K562 (cell line): ENCODE results near the gene IP6K1. TPM values are rescaled to one million over a fixed set of nuclear protein-coding genes. Genes with fewer than 3 reads are reported as not detected.

Experiments
- CHD2 ChIP-seq: IDR thresholded peaks from 2 replicates; pipeline ENCODE4 v1.6.1; 2011; ENCODE audit warnings: low read depth, low read length
- CREM ChIP-seq: IDR thresholded peaks from 2 replicates; pipeline ENCODE4 v1.6.1; 2014; ENCODE audit warnings: antibody characterized with exemption, low read depth
- DLX4 ChIP-seq: fragments of 250-450 bp; sonication (Bioruptor Pico); IDR thresholded peaks from 2 replicates; pipeline ENCODE4 v1.6.1; 2021; ENCODE audit warnings: mild to moderate bottlenecking
- ESRRA ChIP-seq: fragments of 450-650 bp; IDR thresholded peaks from 2 replicates; pipeline ENCODE4 v1.6.1; 2014; ENCODE audit warnings: low read depth, mild to moderate bottlenecking, moderate library complexity, borderline replicate concordance
- FOXM1 ChIP-seq, 2 experiments: fragments of 450-650 bp in 1 of 2; sonication (generic) in 1 of 2; formaldehyde crosslinking in 1 of 2; IDR thresholded peaks; 2 replicates each; pipeline versions ENCODE4 v1.6.1 to v1.9.0; 2017 to 2022; ENCODE audit warnings: low read depth in 2 of 2, mild to moderate bottlenecking in 2 of 2, missing genetic modification reagents in 1 of 2, moderate library complexity in 1 of 2
- FOXP4 ChIP-seq: sonication (generic); formaldehyde crosslinking; IDR thresholded peaks from 2 replicates; pipeline ENCODE4 v1.8.0; 2022; ENCODE audit warnings: mild to moderate bottlenecking, missing genetic modification reagents, borderline replicate concordance
- GMEB1 ChIP-seq: fragments of 250-450 bp; sonication (Bioruptor Pico); IDR thresholded peaks from 2 replicates; pipeline ENCODE4 v1.4.0; 2020; ENCODE audit warnings: mild to moderate bottlenecking
- KLF16 ChIP-seq: IDR thresholded peaks from 2 replicates; pipeline ENCODE4 v1.6.1; 2016; ENCODE audit warnings: antibody characterized with exemption
- PHF21A ChIP-seq: fragments of 450-650 bp; IDR thresholded peaks from 2 replicates; pipeline ENCODE4 v1.6.1; 2017; ENCODE audit warnings: low read depth, borderline replicate concordance
- POLR2AphosphoS2 ChIP-seq: IDR thresholded peaks from 2 replicates; pipeline ENCODE4 v1.6.1; 2012; ENCODE audit warnings: low read length, improper control_type of control experiment
- REST ChIP-seq, 2 experiments: fragments of 450-650 bp; formaldehyde crosslinking in 1 of 2; IDR thresholded peaks; 2 replicates each; pipeline versions ENCODE4 v1.4.0 to v1.6.1; 2014 to 2020; ENCODE audit warnings: mild to moderate bottlenecking in 2 of 2, borderline replicate concordance in 1 of 2, low read depth in 1 of 2
- SAP30 ChIP-seq: fragments of 200-600 bp; sonication (generic); IDR thresholded peaks from 2 replicates; pipeline ENCODE4 v1.6.1; 2012; ENCODE audit warnings: borderline replicate concordance, low read depth, mild to moderate bottlenecking, moderate library complexity, low read length, control low read depth, inconsistent platforms; ENCODE audit not compliant: insufficient read depth, poor library complexity, severe bottlenecking
- ZNF76 ChIP-seq: fragments of 250-450 bp; sonication (Bioruptor Pico); IDR thresholded peaks from 2 replicates; pipeline ENCODE4 v1.4.0; 2020; ENCODE audit warnings: mild to moderate bottlenecking, moderate library complexity, borderline replicate concordance
- polyA plus RNA-seq, 8 experiments: library from polyadenylated mRNA; depleted of rRNA in 4 of 8; stranded (reverse) in 5 of 8; unstranded in 3 of 8; fragments of >200 nt; fragmentation: Nextera tagmentation in 2 of 8; fragmentation: Illumina TruSeq in 1 of 8; extraction: Ambion mirVana in 2 of 8; extraction: Trizol in 1 of 8; gene quantifications; 2 replicates each; pipeline versions ENCODE4 v1.2.1 to v1.2.3, GENCODE V29; 2011 to 2014; ENCODE audit warnings: inconsistent platforms in 1 of 8, missing spikeins in 1 of 8
- total RNA-seq, 7 experiments: library from RNA; depleted of rRNA in 6 of 7; stranded (reverse); fragments of >200 nt in 6 of 7; fragmentation: Illumina TruSeq in 2 of 7; extraction: Trizol in 2 of 7; gene quantifications; 2 replicates each; pipeline versions ENCODE4 v1.2.1 to v1.2.3, GENCODE V29; 2011 to 2021; ENCODE audit warnings: low replicate concordance in 1 of 7

The IP6K1 gene
- total and polyA plus RNA-seq, 9 of the 15 experiments (the other 6 are each of a cell fraction or from before 2014, with no cell fraction given) = 0.46 to 29.2 (median 13.1) TPM

- peak; percentile 50 for TF ChIP-seq ESRRA
- TF ChIP-seq CREM = peak; percentile 65
- TF ChIP-seq FOXP4 (CRISPR knock-in tag) = no peak
- TF ChIP-seq ZNF76 = no peak
- TF ChIP-seq POLR2AphosphoS2 = 0 out of 2 replicates have a peak, but pooled peaks have one; percentile 43
- no peak for TF ChIP-seq FOXM1 (IDR thresholded peaks at IDR 0.05; ENCODE audit: low read depth)
- no peak for TF ChIP-seq FOXM1 (CRISPR knock-in tag; IDR thresholded peaks at IDR 0.05; ENCODE audit: low read depth)
- peak; percentile 41; the same call in 1 of the 2 replicates for TF ChIP-seq GMEB1 (CRISPR knock-in tag)
- peak; percentile 66 for TF ChIP-seq SAP30
- TF ChIP-seq DLX4 = no peak
- TF ChIP-seq KLF16 = peak; percentile 54; the same call in 1 of the 2 replicates
- no peak for TF ChIP-seq CHD2
- TF ChIP-seq PHF21A = no peak
- TF ChIP-seq REST (IDR thresholded peaks at IDR 0.05; ENCODE audit: borderline replicate concordance) = no peak
- TF ChIP-seq REST (CRISPR knock-in tag; IDR thresholded peaks at IDR 0.05; ENCODE audit: low read depth) = peak; percentile 77; the same call in 1 of the 2 replicates
Observed at GRCh38 chr3:49689046-49689907, 97.1 kb downstream of the IP6K1 start, which contains the start of the genes MST1 and RNF123 (continued).
